Measurements from ENCODE around the gene STAT4. TPM values are rescaled to one million over a fixed set of nuclear protein-coding genes. Genes with fewer than 3 reads are reported as not detected.

The STAT4 gene
- total RNA-seq, 1 experiment from 2014 or later: 0.44 TPM

GRCh38 chr2:191020221-191020741, 130.5 kb downstream of the STAT4 start (continued):
- TF ChIP-seq ZMAT4 (CRISPR knock-in tag; IDR thresholded peaks at IDR 0.05) (no peak), ZSCAN18 (CRISPR knock-in tag; IDR thresholded peaks at IDR 0.05) (no peak), IRF1 (CRISPR knock-in tag; IDR thresholded peaks at IDR 0.05) (peak; percentile 94), E2F1 (CRISPR knock-in tag; IDR thresholded peaks at IDR 0.05) (peak; percentile 93), ZNF425 (CRISPR knock-in tag; conservative IDR thresholded peaks at IDR 0.05) (no peak), PREB (CRISPR knock-in tag; IDR thresholded peaks at IDR 0.05; ENCODE audit: borderline replicate concordance) (peak; percentile 89; the same call in 1 of the 2 replicates), PRDM15 (CRISPR knock-in tag; IDR thresholded peaks at IDR 0.05) (peak; percentile 37; the same call in 1 of the 2 replicates), ZNF671 (CRISPR knock-in tag; IDR thresholded peaks at IDR 0.05) (no peak), E2F5 (CRISPR knock-in tag; IDR thresholded peaks at IDR 0.05) (peak; percentile 95), RELA (CRISPR knock-in tag; IDR thresholded peaks at IDR 0.05; ENCODE audit: borderline replicate concordance) (peak; percentile 94), ZNF416 (CRISPR knock-in tag; IDR thresholded peaks at IDR 0.05) (no peak), CDX4 (CRISPR knock-in tag; IDR thresholded peaks at IDR 0.05; ENCODE audit: borderline replicate concordance) (no peak), GRHL2 (CRISPR knock-in tag; IDR thresholded peaks at IDR 0.05; ENCODE audit: insufficient replicate concordance, severe bottlenecking) (no peak), ZNF219 (CRISPR knock-in tag; IDR thresholded peaks at IDR 0.05; ENCODE audit: borderline replicate concordance) (peak; percentile 95), SMAD3 (CRISPR knock-in tag; IDR thresholded peaks at IDR 0.05; ENCODE audit: borderline replicate concordance) (peak; percentile 94), KAT7 (CRISPR knock-in tag; IDR thresholded peaks at IDR 0.05; ENCODE audit: borderline replicate concordance) (peak; percentile 88; the same call in 1 of the 2 replicates), NR2C2 (CRISPR knock-in tag; IDR thresholded peaks at IDR 0.05) (peak; percentile 55; the same call in 1 of the 2 replicates), TP53 (CRISPR knock-in tag; IDR thresholded peaks at IDR 0.05) (peak; percentile 94), OVOL2 (CRISPR knock-in tag; IDR thresholded peaks at IDR 0.05; ENCODE audit: borderline replicate concordance) (no peak), CTCF (IDR thresholded peaks at IDR 0.05) (no peak), NFATC4 (CRISPR knock-in tag; IDR thresholded peaks at IDR 0.05) (no peak), ZBTB21 (CRISPR knock-in tag; IDR thresholded peaks at IDR 0.05; ENCODE audit: borderline replicate concordance) (peak; percentile 96), ZNF232 (CRISPR knock-in tag; IDR thresholded peaks at IDR 0.05) (peak; percentile 96), ZNF121 (CRISPR knock-in tag; IDR thresholded peaks at IDR 0.05) (peak; percentile 80), NFYB (CRISPR knock-in tag; conservative IDR thresholded peaks at IDR 0.05; ENCODE audit: low read depth) (peak; percentile 29; the same call in 1 of the 2 replicates)
